Measurements from ENCODE around the gene CST6. TPM values are rescaled to one million over a fixed set of nuclear protein-coding genes. Genes with fewer than 3 reads are reported as not detected.

CST6 gene
- total and polyA plus RNA-seq, 2 of the 13 experiments (the other 11 are each of a cell fraction or from before 2014, with no cell fraction given) = not detected

DNA sequence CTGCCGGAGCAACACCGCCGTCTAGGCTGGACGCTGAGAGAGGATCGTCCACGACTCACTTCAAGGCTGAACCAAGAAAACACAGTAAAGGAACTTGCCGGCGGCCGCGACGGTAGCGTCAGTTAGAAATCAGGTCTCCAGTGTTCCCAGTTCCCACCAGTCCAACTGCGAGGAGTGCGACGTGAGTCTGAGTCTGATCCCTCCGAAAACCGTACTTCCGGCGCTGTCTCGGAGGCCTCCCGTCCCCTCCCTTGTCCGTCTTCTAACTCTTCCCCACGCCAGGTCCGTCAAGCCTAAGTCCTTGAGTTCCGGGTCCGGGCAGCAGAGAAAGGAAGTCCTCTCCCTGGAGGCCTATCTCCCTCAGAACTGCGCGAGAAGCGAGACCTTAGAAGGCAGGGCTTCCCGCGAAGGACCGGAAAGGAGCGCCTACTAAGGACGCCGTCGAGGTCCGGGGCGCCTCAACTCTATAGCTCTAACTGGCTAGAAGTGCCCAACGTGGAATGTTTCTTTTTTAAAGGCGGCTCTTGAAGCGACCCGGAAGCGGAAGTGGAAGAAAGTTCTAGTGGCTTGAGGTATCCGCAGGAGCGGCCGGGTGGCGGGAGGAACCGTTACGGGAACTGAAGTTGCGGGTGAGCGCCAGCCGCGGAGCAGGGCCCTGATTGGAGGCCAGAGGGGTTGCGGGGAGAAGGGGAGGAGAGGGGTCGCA is 9.7 kb upstream of the CST6 start, which contains the start of the genes BANF1 and EIF1AD (continued):
- TF ChIP-seq RBAK (CRISPR knock-in tag; IDR thresholded peaks at IDR 0.05) (no peak), ZNF589 (CRISPR knock-in tag; conservative IDR thresholded peaks at IDR 0.05) (no peak; the same call in 1 of the 2 replicates), RFX5 (IDR thresholded peaks at IDR 0.05; ENCODE audit: low read depth, low read length) (no peak), RFXANK (CRISPR knock-in tag; IDR thresholded peaks at IDR 0.05) (peak; percentile 81; the same call in 1 of the 2 replicates), NAIF1 (CRISPR knock-in tag; IDR thresholded peaks at IDR 0.05; ENCODE audit: borderline replicate concordance) (no peak; the same call in 1 of the 2 replicates), CBX1 (IDR thresholded peaks at IDR 0.05; ENCODE audit: low read depth) (peak; percentile 74), ZNF329 (CRISPR knock-in tag; IDR thresholded peaks at IDR 0.05; ENCODE audit: low read depth) (0 out of 2 replicates have a peak, but pooled peaks have one; percentile 49)
- TF ChIP-seq, protein P1, sequence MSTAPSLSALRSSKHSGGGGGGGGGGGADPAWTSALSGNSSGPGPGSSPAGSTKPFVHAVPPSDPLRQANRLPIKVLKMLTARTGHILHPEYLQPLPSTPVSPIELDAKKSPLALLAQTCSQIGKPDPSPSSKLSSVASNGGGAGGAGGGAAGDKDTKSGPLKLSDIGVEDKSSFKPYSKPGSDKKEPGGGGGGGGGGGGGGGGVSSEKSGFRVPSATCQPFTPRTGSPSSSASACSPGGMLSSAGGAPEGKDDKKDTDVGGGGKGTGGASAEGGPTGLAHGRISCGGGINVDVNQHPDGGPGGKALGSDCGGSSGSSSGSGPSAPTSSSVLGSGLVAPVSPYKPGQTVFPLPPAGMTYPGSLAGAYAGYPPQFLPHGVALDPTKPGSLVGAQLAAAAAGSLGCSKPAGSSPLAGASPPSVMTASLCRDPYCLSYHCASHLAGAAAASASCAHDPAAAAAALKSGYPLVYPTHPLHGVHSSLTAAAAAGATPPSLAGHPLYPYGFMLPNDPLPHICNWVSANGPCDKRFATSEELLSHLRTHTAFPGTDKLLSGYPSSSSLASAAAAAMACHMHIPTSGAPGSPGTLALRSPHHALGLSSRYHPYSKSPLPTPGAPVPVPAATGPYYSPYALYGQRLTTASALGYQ (CRISPR knock-in tag; IDR thresholded peaks at IDR 0.05) = peak; percentile 69
- TF ChIP-seq, protein P2, sequence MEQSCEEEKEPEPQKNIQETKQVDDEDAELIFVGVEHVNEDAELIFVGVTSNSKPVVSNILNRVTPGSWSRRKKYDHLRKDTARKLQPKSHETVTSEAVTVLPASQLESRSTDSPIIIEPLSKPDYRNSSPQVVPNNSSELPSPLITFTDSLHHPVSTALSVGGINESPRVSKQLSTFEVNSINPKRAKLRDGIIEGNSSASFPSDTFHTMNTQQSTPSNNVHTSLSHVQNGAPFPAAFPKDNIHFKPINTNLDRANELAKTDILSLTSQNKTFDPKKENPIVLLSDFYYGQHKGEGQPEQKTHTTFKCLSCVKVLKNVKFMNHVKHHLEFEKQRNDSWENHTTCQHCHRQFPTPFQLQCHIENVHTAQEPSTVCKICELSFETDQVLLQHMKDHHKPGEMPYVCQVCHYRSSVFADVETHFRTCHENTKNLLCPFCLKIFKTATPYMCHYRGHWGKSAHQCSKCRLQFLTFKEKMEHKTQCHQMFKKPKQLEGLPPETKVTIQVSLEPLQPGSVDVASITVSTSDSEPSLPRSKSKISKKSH (CRISPR knock-in tag; IDR thresholded peaks at IDR 0.05; ENCODE audit: borderline replicate concordance) = peak; percentile 94
- TF ChIP-seq, protein P3, sequence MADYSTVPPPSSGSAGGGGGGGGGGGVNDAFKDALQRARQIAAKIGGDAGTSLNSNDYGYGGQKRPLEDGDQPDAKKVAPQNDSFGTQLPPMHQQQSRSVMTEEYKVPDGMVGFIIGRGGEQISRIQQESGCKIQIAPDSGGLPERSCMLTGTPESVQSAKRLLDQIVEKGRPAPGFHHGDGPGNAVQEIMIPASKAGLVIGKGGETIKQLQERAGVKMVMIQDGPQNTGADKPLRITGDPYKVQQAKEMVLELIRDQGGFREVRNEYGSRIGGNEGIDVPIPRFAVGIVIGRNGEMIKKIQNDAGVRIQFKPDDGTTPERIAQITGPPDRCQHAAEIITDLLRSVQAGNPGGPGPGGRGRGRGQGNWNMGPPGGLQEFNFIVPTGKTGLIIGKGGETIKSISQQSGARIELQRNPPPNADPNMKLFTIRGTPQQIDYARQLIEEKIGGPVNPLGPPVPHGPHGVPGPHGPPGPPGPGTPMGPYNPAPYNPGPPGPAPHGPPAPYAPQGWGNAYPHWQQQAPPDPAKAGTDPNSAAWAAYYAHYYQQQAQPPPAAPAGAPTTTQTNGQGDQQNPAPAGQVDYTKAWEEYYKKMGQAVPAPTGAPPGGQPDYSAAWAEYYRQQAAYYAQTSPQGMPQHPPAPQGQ (CRISPR knock-in tag; IDR thresholded peaks at IDR 0.05; ENCODE audit: borderline replicate concordance) = peak; percentile 66; the same call in 1 of the 2 replicates

Data from HepG2 (cell line).